GM21381 (cell line): ENCODE measurements around the gene WARS2.

ENCODE experiments used
- ATAC-seq: cut with Tn5 transposase; IDR thresholded peaks from one replicate; pipeline ENCODE4 v1.9.1; 2021; ENCODE audit warnings: mild to moderate bottlenecking, moderate library complexity; ENCODE audit not compliant: unreplicated experiment

The WARS2 gene

GRCh38 chr1:119038363-119038762, 102.1 kb downstream of the WARS2 start:
- no peak for ATAC-seq

GRCh38 chr1:119034359-119034758, 106.1 kb downstream of the WARS2 start:
- ATAC-seq: no peak

GRCh38 chr1:119032986-119033385, 107.5 kb downstream of the WARS2 start:
- ATAC-seq: no peak

- no peak for ATAC-seq
Measured at GRCh38 chr1:119027759-119028158, 112.7 kb downstream of the WARS2 start.

GRCh38 chr1:119026956-119027355, 113.5 kb downstream of the WARS2 start:
- ATAC-seq: no peak

GRCh38 chr1:119015547-119015946, 124.9 kb downstream of the WARS2 start:
- no peak for ATAC-seq

GRCh38 chr1:119012383-119012782, 128.1 kb downstream of the WARS2 start:
- ATAC-seq: no peak

- no peak for ATAC-seq
Measured at GRCh38 chr1:119011706-119012105, 128.7 kb downstream of the WARS2 start.

GRCh38 chr1:119011116-119011515, 129.3 kb downstream of the WARS2 start:
- ATAC-seq: no peak

- ATAC-seq: no peak
Measured at GRCh38 chr1:119010201-119010600, 130.3 kb downstream of the WARS2 start.

- ATAC-seq: no peak
Measured at GRCh38 chr1:119009312-119009655, 131.2 kb downstream of the WARS2 start.

- ATAC-seq: peak; percentile 63
Measured at GRCh38 chr1:119008483-119009311, 131.8 kb downstream of the WARS2 start.

GRCh38 chr1:119007670-119008482, 132.6 kb downstream of the WARS2 start:
- peak; percentile 21 for ATAC-seq

- no peak for ATAC-seq
Measured at GRCh38 chr1:119007339-119007669, 133.1 kb downstream of the WARS2 start.

GRCh38 chr1:119006406-119007279, 133.8 kb downstream of the WARS2 start:
- ATAC-seq: no peak

- no peak for ATAC-seq
Measured at GRCh38 chr1:119005724-119006405, 134.6 kb downstream of the WARS2 start.

- no peak for ATAC-seq
Measured at GRCh38 chr1:119004781-119005180, 135.7 kb downstream of the WARS2 start.

GRCh38 chr1:119004129-119004527, 136.3 kb downstream of the WARS2 start:
- ATAC-seq: no peak

- ATAC-seq: no peak
Measured at GRCh38 chr1:119003413-119004128, 136.9 kb downstream of the WARS2 start.

GRCh38 chr1:119002028-119002686, 138.3 kb downstream of the WARS2 start:
- no peak for ATAC-seq
